NCI-H82 treated with DMSO at 0.1 percent for 48 hours (cell line): ENCODE measurements around the gene RAB40C.

Source experiments
- DNase-seq: peaks from one replicate; lab custom pipeline; 2025; ENCODE audit not compliant: unreplicated experiment; lab: John Stamatoyannopoulos, UW

The RAB40C gene

DNA sequence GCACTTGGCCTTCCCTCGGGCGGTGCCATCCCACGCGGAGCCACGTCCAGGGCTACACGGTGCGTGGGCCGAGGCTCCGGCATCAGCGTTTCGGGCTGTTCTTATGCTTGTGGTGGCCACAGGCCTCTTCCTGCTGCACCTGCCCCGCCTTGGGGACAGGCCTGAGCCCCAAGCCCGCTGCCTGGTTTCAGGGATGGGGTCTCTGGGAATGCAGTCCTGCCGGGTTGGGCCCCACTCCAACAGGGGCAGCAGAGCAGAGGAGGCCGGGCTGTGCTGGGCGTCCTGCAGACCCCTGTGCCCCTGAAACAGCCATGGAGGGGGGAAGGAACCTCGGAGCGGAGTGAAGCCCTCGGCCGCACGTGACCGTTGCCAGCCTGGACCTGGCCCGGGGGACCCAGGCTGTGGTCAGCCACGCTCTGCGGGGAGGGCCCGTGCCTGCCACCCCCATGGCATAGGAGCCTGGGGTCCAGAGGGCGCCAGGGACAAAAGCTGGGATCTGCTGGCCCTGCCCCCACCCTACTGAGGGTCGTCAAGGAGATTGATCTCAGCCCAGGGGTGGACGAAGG, 40.5 kb downstream of the RAB40C start:
- no peak for DNase-seq

DNA sequence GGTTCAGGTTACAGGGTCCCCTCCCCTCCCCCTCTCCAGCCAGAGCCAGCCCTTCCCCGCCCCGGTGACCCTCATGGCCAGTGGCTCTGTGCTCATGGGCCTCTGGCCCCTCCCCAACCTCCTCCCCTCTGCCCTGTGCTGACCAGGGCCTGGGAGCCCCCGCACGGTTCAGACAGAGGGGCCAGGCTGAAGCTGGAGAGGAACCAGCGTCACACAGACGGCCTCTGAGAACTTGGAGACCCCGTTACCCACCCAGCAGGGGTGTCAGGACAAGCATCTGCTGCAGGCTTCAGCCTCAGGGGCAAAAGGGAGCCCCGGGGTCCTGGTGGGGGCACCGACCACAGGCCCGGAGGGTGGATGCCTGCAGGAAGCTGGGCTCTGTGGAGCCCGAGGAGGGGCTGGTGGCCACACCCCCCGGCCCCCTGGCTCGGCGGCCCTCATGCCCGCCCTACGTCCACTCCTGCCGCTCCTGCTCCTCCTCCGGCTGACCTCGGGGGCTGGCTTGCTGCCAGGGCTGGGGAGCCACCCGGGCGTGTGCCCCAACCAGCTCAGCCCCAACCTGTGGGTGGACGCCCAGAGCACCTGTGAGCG, 41.0 kb downstream of the RAB40C start, which contains the start of gene WFIKKN1:
Gene WFIKKN1 (plus strand): TSS at position 171 of the 591 bp plus-strand sequence. CDS start 269 bp downstream, at position 440.
- no peak for DNase-seq

DNA sequence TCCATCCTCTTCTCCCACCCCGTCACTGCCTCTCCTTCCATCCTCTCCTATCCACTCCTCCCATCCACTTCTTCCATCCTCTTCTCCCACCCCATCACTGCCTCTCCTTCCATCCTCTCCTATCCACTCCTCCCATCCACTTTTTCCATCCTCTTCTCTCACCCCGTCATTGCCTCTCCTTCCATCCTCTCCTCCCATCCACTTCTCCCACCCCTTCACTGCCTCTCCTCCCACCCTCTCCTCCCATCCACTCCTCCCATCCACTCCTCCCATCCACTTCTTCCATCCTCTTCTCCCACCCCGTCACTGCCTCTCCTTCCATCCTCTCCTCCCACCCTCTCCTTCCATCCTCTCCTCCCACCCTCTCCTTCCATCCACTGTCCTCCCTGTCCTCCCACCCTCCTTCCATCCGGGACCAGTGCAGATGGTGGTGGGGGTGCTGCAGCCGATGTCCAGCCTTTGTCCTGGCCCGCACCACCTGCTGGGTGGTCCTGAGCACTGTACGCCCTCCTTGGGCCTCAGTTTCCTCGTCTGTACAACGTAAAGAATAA, 42.0 kb downstream of the RAB40C start:
- DNase-seq: no peak

DNA sequence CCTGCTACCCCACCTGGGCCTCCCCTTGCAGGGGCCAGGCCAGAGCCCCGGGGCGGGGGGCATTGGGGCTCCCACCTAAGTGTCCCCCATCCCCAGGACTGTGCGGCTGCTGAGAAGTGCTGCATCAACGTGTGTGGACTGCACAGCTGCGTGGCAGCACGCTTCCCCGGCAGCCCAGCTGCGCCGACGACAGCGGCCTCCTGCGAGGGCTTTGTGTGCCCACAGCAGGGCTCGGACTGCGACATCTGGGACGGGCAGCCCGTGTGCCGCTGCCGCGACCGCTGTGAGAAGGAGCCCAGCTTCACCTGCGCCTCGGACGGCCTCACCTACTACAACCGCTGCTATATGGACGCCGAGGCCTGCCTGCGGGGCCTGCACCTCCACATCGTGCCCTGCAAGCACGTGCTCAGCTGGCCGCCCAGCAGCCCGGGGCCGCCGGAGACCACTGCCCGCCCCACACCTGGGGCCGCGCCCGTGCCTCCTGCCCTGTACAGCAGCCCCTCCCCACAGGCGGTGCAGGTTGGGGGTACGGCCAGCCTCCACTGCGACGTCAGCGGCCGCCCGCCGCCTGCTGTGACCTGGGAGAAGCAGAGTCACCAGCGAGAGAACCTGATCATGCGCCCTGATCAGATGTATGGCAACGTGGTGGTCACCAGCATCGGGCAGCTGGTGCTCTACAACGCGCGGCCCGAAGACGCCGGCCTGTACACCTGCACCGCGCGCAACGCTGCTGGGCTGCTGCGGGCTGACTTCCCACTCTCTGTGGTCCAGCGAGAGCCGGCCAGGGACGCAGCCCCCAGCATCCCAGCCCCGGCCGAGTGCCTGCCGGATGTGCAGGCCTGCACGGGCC, 42.8 kb downstream of the RAB40C start:
- no peak for DNase-seq

DNA sequence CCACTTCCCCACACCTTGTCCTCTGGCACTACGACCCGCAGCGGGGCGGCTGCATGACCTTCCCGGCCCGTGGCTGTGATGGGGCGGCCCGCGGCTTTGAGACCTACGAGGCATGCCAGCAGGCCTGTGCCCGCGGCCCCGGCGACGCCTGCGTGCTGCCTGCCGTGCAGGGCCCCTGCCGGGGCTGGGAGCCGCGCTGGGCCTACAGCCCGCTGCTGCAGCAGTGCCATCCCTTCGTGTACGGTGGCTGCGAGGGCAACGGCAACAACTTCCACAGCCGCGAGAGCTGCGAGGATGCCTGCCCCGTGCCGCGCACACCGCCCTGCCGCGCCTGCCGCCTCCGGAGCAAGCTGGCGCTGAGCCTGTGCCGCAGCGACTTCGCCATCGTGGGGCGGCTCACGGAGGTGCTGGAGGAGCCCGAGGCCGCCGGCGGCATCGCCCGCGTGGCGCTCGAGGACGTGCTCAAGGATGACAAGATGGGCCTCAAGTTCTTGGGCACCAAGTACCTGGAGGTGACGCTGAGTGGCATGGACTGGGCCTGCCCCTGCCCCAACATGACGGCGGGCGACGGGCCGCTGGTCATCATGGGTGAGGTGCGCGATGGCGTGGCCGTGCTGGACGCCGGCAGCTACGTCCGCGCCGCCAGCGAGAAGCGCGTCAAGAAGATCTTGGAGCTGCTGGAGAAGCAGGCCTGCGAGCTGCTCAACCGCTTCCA, 43.6 kb downstream of the RAB40C start:
- no peak for DNase-seq

DNA sequence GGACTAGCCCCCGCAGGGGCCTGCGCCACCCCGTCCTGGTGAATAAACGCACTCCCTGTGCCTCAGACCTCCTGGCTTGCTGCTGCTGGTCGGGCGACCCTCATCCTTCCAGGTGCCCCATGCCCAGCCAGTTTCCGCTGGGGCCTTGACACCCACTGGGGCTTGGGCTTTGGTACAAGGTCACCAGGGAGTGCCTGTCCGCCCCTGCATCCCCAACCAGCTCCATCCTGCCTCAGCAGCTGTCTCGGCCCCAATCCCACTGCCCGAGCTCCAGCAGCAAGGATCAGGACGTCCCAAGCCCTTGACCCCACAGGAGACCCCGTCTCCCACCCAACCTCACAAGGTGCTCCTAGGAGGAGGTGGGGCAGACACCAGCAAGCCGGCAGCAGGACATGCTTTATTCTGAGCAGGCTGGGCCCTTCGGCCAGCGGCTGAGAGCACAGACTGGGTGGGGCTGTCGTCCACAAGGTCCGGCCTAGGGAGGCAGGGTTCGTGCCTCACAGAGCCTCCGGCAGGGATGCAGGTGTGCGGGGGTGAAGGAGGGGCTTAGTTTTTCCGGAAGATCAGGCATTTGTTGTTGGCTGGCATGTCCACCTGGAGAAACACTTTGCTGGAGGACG, 44.3 kb downstream of the RAB40C start:
- no peak for DNase-seq

DNA sequence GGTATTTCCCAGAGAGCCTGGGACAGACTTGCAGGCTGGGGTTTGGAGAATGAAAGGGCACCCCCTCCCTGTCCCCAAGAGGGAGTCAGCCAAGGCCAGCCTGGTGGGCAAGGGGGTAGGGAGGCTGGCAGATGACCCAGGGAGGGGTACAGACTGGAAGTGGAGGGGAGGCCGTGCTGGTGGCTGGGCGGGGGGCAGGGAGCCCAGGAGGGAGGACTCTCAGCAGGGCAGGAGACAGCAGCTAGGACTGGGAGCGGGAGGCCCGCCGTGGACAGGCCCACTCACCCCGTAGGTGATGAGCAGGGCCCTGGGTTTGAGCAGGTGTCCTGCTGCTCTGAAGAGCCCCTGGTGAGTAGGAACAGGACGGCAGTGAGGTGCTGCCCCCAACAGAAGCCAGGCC, 45.1 kb downstream of the RAB40C start:
- no peak for DNase-seq

DNA sequence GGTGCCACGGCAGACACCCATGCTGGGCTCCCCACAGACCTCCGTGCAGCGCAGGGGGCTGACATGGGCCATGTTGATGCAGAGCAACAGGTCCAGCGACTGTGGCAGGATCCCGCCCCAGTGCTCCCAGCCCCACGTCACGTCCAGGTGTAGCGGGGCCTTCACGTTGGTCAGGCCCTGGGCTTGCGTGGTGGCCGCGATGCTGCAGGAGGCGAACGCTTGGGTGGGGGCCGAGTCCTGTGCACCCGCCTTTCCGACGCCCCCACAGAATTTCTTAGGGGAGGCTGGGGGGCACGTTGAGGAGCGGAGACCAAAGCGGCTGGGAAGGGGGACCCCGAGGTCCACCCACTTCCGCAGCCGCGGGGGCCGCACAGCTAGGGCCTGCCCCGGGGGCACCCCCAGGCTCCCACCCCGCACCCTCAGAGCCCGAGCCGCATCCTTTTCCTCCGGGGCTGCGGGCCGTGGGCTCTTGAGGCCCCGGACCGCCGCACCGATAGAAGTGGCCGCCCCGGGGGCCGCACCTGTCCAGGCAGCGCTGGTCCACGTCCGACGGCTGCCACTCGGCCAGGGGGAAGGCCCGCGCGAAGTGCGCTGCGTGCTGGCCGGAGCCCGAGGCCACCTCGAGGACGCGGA, 45.8 kb downstream of the RAB40C start:
- no peak for DNase-seq

DNA sequence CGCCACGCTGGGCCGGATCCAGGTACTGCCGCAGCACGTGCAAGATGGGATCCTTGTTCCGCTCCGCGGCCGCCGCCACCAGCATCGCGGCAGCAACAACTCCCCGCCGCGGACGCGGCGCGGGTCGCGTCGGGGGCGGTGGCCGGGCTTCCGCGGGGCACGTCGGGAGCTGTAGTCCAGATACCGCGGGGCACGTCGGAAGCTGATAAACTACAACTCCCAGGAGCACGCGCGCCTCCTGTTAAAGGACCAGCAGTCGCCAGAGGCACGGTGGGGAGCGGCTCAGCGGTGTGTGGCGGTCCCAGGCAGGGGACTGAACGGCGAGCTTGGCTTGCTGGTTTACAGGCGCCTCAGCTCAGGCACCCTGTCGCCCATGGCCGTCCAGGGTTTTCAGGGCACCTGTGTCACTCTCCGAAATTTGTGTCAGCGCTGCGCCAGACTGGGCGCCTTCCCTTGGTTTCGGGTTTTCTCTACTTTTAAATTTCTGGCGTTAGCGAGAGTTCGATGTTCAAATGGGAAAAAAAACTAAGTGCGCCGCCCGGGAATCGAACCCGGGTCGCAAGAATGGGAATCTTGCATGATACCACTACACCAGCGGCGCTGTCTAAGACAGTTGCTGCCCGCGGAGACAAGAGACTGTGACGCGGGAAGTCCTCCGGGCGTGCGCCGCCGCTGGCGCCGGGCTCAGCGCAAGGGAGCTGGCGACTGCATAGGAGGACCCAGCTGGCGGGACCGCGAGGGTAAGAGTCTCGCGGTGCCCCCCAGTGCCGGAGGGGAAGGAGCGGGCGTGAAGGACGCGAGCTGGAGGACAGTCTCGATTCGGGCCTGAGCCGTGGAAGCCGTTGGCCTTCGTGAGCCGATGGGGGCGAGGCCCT, 46.6 kb downstream of the RAB40C start, which contains the start of gene METTL26:
Gene METTL26 (minus strand): TSS at position 100 of the 875 bp plus-strand sequence. CDS start 15 bp downstream, at position 85.
- DNase-seq: peak; percentile 85

DNA sequence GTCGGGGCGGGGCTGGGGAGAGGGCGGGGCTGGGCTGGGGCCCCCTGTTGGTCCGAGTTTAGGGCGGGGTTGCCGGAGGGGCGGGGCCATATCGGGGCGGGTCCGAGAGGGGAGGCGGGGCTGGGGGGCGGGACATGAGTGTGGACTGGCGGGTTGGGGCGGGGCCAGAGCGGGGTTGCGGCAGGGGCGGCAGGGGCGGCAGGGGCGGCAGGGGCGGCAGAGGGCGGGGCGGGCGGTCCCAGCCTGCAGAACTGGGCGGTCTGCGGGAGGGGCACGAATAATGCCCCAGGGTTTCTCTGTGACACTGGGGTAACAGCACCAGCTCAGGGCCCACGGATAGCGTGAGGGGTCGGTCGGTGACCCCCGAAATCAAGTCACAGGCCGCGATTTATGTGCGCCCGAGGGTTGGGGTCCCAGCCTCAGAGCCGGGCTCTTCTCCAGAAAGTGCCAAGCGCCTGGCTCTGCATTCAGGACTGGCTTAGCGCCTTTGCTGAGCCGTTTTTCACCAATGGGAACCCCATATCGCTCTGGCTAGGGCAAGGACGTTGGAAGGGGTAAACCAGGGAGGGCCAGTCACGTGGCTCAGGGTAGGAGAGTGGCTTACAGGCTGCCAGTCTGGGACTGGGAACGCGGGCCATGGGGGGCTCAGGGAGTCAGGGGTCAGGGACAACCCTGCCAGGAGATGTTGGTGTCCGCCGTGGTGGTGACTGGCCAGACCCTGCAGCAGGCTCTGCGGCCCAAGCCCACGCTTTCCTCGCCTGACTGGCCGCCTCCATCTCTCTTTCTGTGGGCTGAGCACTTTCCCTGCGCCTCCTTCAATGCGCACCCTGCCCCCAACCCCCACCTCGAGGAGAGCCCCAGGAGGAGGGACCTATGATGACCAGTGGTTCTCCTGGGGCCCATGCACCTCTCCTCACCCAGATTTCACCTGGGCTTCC, 47.5 kb downstream of the RAB40C start:
- DNase-seq: peak; percentile 74

DNA sequence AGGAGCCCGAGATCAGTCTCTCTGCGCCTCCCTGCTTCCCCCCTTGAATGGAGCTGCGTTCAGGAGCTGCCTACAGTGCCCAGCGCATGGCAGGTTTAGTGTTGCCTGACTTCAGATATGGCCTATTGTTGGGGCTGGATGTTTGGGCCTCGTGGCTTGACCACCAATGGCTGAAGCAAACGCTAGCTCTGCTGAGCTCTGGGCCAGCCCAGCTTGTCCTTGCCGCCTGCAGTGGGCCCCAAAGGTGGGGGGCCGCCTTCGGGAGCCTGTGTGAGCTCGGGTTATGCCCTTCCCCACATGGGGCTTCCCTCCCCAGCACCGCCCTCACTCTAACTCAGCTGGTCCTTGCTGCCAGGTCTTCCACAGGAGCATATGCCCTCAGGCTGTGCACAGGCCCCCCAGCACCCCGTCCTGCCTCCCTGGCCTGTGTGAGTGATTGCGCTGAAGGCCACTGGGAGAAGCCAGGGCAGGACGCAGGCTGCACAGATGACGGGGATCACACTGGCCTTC, 48.2 kb downstream of the RAB40C start:
- no peak for DNase-seq

DNA sequence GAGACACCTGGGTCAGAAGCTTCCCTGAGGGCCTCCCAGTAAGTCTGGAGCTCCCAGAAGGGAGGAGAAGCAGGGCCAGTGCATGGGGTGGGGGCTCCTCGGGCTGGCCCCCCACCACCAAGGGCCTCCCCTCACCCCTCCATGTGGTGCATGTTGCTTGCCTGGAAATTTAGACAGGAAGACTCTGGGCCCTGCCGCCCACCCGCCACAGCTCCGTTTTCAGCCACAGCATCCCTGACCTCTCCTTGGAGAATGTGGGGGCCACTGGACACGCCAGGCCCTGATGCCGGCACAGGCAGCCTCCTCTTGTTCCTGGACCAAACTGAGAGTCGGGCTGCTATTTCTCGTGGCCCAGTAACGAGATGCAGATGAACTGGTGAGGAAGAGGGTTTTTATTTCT, 49.0 kb downstream of the RAB40C start:
- DNase-seq: no peak

DNA sequence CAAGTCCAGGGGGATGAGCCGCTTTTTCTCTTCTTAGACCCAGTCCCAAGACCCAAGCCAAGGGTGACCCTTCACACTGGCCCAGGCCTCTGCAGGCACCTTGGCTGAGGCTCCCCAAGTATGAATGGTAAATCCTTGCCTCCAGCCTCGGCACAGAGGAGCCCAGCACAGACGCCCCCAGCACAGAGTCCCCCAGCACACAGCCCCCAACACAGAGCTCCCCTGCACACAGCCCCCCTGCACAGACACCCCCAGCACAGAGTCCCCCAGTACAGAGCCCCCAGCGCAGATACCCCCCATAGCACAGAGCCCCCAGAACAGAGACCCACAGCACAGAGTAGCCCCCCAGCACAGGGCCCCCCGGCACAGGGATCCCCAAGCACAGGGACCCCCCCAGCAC, 50.7 kb downstream of the RAB40C start:
- no peak for DNase-seq

DNA sequence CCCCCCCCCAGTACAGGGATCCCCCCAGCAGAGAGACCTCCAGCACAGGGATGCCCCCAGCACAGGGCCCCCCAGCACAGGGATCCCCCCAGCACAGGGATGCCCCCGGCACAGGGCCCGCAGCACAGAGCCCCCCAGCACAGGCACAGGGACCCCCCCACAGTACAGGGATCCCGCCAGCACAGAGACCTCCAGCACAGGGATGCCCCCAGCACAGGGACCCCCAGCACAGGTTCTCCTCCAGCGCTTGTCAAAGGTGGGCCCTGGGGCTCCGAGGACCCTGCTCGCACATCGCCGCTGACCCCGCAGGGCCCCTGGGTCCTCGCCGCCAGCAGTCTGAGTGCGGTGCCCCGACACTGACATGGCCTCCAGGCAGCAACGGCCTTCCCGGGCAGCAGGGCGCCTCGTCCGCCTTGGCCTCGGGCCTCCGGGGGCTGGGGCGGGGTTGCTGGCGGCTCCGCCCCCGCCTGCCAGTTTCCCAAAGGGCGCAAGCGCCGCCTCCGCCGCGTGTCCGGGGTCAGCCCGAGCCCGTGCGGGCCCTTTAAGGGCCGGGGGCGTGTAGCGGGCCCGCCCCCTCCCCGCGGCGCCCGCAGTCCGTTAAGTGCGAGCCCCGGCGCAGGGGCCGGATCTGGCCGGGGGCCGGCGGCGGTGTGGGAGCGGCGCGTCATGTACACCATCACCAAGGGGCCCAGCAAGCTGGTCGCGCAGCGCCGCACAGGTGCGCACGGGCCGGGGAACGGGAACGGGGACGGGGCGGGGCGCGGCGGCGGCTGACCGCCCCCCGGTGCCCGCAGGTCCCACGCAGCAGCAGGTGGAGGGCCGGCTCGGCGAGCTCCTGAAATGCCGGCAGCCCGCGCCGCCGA, 51.7 kb downstream of the RAB40C start, which contains the start of gene MCRIP2:
Gene MCRIP2 (plus strand): TSS at position 503 of the 863 bp plus-strand sequence. CDS start 164 bp downstream, at position 667.
- peak; percentile 7 for DNase-seq

DNA sequence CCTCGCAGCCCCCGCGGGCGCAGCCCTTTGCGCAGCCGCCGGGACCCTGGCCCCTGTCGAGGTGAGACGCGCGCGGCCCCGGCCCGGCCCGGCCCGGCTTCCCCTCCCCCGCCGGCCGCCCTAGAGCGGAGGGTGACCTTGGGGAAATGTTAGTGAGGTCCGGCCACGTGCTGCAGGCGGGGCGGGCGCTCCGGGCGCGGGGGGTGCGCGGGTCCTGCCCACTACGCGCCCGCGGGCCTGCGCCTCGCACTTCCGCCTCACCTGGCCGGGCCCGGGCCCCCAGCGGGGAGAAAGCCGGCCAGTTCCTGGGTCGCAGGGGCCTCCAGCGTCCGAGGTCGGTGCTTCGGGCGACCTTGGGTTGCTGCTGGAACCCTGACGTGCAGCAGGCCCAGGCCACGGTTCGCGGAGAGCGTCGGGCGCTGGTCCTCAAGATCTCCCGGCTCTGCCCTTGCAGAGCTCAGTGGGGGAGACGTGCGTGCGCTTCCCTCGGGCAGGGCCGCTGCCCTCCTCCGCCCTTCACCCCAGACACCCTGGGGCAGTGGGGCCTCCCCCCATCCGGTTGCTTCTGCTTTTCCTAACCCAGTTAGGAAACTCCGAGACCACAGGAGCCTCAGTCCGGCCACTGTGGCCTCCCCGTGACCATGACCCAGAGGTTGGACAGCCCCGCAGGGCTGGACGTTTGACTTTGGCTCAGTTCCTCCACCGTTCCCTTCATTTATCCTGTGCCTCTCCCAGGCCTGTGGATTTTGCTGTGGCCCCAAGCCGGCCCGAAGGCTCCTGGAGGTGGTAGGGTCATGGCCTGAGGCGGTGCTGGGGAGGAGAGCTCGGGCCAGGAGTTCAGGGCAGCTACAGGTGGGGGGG, 52.6 kb downstream of the RAB40C start:
- no peak for DNase-seq

DNA sequence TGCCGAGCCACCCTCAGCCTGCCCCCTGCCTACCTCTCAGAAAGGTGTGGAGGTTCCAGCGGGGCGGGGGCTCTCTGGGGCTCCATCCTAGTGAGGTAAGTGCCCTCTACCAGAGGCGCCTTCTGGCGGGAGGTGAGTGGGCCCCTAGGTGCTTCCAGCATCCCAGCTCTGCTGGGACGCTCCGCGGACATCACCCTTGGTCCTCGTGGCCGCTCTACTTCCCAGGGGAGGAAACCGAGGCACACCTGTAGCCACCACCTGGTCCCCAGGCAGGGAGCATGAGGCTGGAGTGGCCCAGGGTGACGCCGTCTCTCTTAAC, 53.1 kb downstream of the RAB40C start:
- DNase-seq: no peak
